Fibroblast of mammary gland (primary cell): ENCODE measurements around the gene DNMT1.

Source experiments
- DNase-seq: peaks from one replicate; pipeline ENCODE4 v3.0.0-alpha.2; 2010; ENCODE audit warnings: low read depth
- H3K4me3 ChIP-seq: 2 replicates; pipeline ENCODE4 v1.5.1; 2011; ENCODE audit warnings: low read depth, mild to moderate bottlenecking, low read length, moderate library complexity; ENCODE audit not compliant: control insufficient read depth
- CTCF ChIP-seq: conservative IDR thresholded peaks from 2 replicates; pipeline ENCODE4 v1.5.1; 2011; ENCODE audit warnings: low read depth, low read length, inconsistent platforms; ENCODE audit not compliant: control insufficient read depth, insufficient read depth

Gene DNMT1

GRCh38 chr19:10220695-10221094 lies 25.9 kb upstream of the DNMT1 start:
- TF ChIP-seq CTCF: no peak
- H3K4me3 ChIP-seq: no peak overlapping the region
- no peak for DNase-seq

GRCh38 chr19:10219678-10220077 lies 24.9 kb upstream of the DNMT1 start:
- H3K4me3 ChIP-seq: no peak overlapping the region
- DNase-seq: peak; percentile 52
- peak; percentile 52 for TF ChIP-seq CTCF

GRCh38 chr19:10217085-10217484 lies 22.3 kb upstream of the DNMT1 start:
- H3K4me3 ChIP-seq: no peak overlapping the region
- DNase-seq: no peak
- no peak for TF ChIP-seq CTCF

- DNase-seq: peak; percentile 66
- no peak for TF ChIP-seq CTCF
- no peak overlapping the region for H3K4me3 ChIP-seq
These were observed 20.0 kb upstream of the DNMT1 start for GRCh38 chr19:10214784-10215183.

- TF ChIP-seq CTCF: no peak
- DNase-seq: no peak
- H3K4me3 ChIP-seq: no peak overlapping the region
These were observed 16.9 kb upstream of the DNMT1 start for GRCh38 chr19:10211691-10212090.

- no peak for TF ChIP-seq CTCF
- no peak overlapping the region for H3K4me3 ChIP-seq
- DNase-seq: no peak
These were observed 16.3 kb upstream of the DNMT1 start for GRCh38 chr19:10211061-10211460.

- no peak for TF ChIP-seq CTCF
- H3K4me3 ChIP-seq: no peak overlapping the region
- peak; percentile 65 for DNase-seq
These were observed 14.6 kb upstream of the DNMT1 start for GRCh38 chr19:10209315-10209714.
